HEK293 (cell line): ENCODE measurements around the gene PIGN.

Source experiments
- KLF9 ChIP-seq: fragments of 450-650 bp; formaldehyde crosslinking; IDR thresholded peaks from 2 replicates; pipeline ENCODE4 v1.5.1; 2016; ENCODE audit warnings: missing biosample characterization, missing genetic modification characterization, low read depth
- REST ChIP-seq: fragments of 450-650 bp; formaldehyde crosslinking; IDR thresholded peaks from 2 replicates; pipeline ENCODE4 v1.5.1; 2016; ENCODE audit warnings: missing biosample characterization, missing genetic modification characterization
- TF ChIP-seq, protein P1 (sequence below): sonication (generic); formaldehyde crosslinking; IDR thresholded peaks from 2 replicates; pipeline ENCODE4 v1.8.1; 2022; ENCODE audit warnings: mild to moderate bottlenecking, moderate library complexity, missing genetic modification reagents

GRCh38 chr18:62214790-62215189 lies 27.9 kb upstream of the PIGN start:
- TF ChIP-seq, protein P1, sequence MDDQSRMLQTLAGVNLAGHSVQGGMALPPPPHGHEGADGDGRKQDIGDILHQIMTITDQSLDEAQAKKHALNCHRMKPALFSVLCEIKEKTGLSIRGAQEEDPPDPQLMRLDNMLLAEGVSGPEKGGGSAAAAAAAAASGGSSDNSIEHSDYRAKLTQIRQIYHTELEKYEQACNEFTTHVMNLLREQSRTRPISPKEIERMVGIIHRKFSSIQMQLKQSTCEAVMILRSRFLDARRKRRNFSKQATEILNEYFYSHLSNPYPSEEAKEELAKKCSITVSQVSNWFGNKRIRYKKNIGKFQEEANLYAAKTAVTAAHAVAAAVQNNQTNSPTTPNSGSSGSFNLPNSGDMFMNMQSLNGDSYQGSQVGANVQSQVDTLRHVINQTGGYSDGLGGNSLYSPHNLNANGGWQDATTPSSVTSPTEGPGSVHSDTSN (CRISPR knock-in tag): no peak
- no peak for TF ChIP-seq REST
- TF ChIP-seq KLF9 (tag by site-specific recombination): no peak
